ENCODE measurements around the gene VDAC2. TPM values are rescaled to one million over a fixed set of nuclear protein-coding genes. Genes with fewer than 3 reads are reported as not detected.
A peak's percentile ranks its signal among the peaks of the same experiment; 100 is the strongest.
"Not testable (repeated sequence)": the region's sequence is repeated elsewhere in the genome, so short reads cannot be mapped to it uniquely, and the experiment has no call there.

Gene VDAC2
- total and polyA plus RNA-seq, 4 donors, result 94.5 to 121 (median 102) TPM

DNA sequence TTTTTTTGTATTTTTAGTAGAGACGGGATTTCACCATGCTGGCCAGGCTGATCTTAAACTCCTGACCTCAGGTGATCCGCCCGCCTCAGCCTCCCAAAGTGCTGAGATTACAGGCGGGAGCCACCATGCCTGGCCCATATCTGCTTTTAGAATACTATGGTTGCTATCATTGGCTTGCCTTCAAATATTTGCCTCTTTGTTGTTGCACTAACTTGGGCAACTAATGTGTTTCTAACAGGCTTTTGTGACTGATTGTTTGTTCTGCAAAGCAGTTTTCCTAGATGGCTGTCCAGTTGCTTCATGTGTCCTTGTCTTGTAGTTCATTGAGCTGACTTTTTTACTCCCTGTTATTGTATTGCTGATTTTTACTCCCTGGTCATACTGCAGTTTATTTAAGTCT is 9.7 kb downstream of the VDAC2 start:
- no peak overlapping the region for H3K9ac ChIP-seq (ENCODE audit: insufficient read depth in 1 of 2, low read length in 2 of 2)
- peaks cover 40 to 47% (median 40%) of the 10 kb centered on the region in 4 donors for H3K36me3 ChIP-seq (ENCODE audit: control insufficient read depth in 4 of 4, insufficient read depth in 4 of 4, low read length in 4 of 4)
- TF ChIP-seq, protein P1, sequence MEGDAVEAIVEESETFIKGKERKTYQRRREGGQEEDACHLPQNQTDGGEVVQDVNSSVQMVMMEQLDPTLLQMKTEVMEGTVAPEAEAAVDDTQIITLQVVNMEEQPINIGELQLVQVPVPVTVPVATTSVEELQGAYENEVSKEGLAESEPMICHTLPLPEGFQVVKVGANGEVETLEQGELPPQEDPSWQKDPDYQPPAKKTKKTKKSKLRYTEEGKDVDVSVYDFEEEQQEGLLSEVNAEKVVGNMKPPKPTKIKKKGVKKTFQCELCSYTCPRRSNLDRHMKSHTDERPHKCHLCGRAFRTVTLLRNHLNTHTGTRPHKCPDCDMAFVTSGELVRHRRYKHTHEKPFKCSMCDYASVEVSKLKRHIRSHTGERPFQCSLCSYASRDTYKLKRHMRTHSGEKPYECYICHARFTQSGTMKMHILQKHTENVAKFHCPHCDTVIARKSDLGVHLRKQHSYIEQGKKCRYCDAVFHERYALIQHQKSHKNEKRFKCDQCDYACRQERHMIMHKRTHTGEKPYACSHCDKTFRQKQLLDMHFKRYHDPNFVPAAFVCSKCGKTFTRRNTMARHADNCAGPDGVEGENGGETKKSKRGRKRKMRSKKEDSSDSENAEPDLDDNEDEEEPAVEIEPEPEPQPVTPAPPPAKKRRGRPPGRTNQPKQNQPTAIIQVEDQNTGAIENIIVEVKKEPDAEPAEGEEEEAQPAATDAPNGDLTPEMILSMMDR (IDR thresholded peaks at IDR 0.05; ENCODE audit: control extremely low read depth, extremely low read depth), result no peak
- ATAC-seq (ENCODE audit: insufficient read depth, low FRiP score) (no peak), DNase-seq (no peak)
- H3K27ac ChIP-seq (ENCODE audit: low read depth in 1 of 2, low read length in 1 of 2), result no peak overlapping the region
- no peaks in the 10 kb centered on the region for H3K27me3 ChIP-seq (ENCODE audit: control insufficient read depth in 3 of 3, insufficient read depth in 3 of 3, low read length in 2 of 3)
- 90 to 95% methylated on average over 4 of the region's 4 CpGs for WGBS, 2 donors
- no peak overlapping the region for H3K4me3 ChIP-seq
- H3K4me1 ChIP-seq (ENCODE audit: control insufficient read depth in 5 of 5, insufficient read depth in 5 of 5, low read length in 5 of 5), result peaks cover 0 to 31% (median 17%) of the 10 kb centered on the region in 5 donors
- no peaks in the 10 kb centered on the region for H3K9me3 ChIP-seq (ENCODE audit: control insufficient read depth in 4 of 4, insufficient read depth in 3 of 4, low read length in 3 of 4)

DNA sequence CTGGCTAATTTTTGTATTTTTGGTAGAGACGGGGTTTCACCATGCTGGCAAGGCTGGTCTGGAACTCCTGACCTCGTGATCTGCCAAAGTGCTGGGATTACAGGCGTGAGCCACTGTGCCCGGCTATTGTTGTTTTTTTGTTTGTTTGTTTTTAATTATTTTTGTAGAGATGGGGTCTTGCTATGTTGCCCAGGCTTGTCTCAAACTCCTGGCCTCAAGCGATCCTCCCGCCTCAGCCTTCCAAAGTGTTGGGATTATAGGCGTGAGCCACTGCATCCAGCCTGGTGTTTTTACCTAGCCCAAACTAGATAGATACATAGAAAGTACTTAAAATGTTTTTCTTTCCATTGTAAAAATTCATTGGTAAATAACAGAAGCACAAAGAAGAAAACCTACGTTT is 10.9 kb downstream of the VDAC2 start:
- H3K9ac ChIP-seq (ENCODE audit: insufficient read depth in 1 of 2, low read length in 2 of 2); ATAC-seq (ENCODE audit: insufficient read depth, low FRiP score); H3K27me3 ChIP-seq (ENCODE audit: control insufficient read depth in 3 of 3, insufficient read depth in 3 of 3, low read length in 2 of 3); DNase-seq; H3K9me3 ChIP-seq (ENCODE audit: control insufficient read depth in 4 of 4, insufficient read depth in 3 of 4, low read length in 3 of 4); H3K27ac ChIP-seq (ENCODE audit: low read depth in 1 of 2, low read length in 1 of 2); H3K4me3 ChIP-seq: not testable (repeated sequence)
- Histone ChIP-seq H3K4me1 (ENCODE audit: control insufficient read depth in 5 of 5, insufficient read depth in 5 of 5, low read length in 5 of 5) (peaks cover 2 to 34% (median 29%) of the 10 kb centered on the region in 5 donors), H3K36me3 (ENCODE audit: control insufficient read depth in 4 of 4, insufficient read depth in 4 of 4, low read length in 4 of 4) (peaks cover 34 to 43% (median 36%) of the 10 kb centered on the region in 4 donors)
- WGBS, 2 donors, result 96 to 97% methylated on average over 8 of the region's 8 CpGs

DNA sequence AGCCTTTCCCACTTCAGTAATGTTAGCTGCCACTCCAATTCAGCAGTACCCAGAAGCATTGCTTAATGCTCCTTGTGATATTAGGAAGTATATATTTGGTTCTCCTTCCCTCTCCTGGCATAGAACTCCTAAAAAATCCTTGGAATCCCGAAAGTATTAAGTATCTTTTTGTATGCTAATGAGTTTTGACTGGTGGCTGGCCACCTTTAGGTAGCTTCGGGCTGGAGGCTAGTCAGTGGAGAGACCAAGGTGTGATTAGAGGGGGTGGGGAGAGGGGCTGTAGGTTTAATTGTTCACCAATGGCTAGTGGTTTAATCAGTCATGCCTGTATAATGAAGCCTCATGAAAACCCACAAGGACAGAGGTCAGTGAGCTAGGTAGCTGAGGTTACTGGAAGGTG is 12.9 kb downstream of the VDAC2 start:
- H3K36me3 ChIP-seq (ENCODE audit: control insufficient read depth in 4 of 4, insufficient read depth in 4 of 4, low read length in 4 of 4), result peaks cover 24 to 36% (median 31%) of the 10 kb centered on the region in 4 donors
- no peaks in the 10 kb centered on the region for H3K27me3 ChIP-seq (ENCODE audit: control insufficient read depth in 3 of 3, insufficient read depth in 3 of 3, low read length in 2 of 3)
- DNase-seq (no peak), ATAC-seq (ENCODE audit: insufficient read depth, low FRiP score) (no peak)
- TF ChIP-seq, protein P1 (IDR thresholded peaks at IDR 0.05; ENCODE audit: control extremely low read depth, extremely low read depth), result no peak
- WGBS, 2 donors, result 70 to 85% methylated on average over 2 of the region's 2 CpGs
- H3K4me1 ChIP-seq (ENCODE audit: control insufficient read depth in 5 of 5, insufficient read depth in 5 of 5, low read length in 5 of 5), result peaks cover 7 to 41% (median 36%) of the 10 kb centered on the region in 5 donors
- no peak overlapping the region for H3K9ac ChIP-seq (ENCODE audit: insufficient read depth in 1 of 2, low read length in 2 of 2)
- no peaks in the 10 kb centered on the region for H3K9me3 ChIP-seq (ENCODE audit: control insufficient read depth in 4 of 4, insufficient read depth in 3 of 4, low read length in 3 of 4)
- no peak overlapping the region for H3K4me3 ChIP-seq
- H3K27ac ChIP-seq (ENCODE audit: low read depth in 1 of 2, low read length in 1 of 2), result peak overlapping the region in 1 of 2 donors; percentile 67

DNA sequence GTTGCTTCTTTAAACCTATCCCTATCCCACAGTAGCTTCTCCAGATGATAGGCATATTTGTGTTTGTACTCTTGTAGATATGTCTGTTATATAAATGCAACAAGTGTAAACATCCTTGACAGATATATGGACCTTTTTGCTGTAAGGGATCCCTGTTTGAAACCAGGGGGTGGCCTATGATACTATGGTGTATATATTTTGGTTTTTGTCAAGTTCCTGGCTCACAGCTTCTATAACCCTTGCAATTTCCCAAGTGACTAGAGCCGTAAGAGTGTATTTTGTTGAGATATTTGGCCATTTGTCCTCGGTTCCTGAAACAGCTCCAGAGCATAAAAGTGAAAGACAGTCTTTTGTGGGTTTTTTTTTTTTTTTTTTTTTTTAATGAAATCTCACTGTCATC is 15.5 kb downstream of the VDAC2 start:
- TF ChIP-seq, protein P1 (IDR thresholded peaks at IDR 0.05; ENCODE audit: control extremely low read depth, extremely low read depth), result no peak
- H3K4me1 ChIP-seq (ENCODE audit: control insufficient read depth in 5 of 5, insufficient read depth in 5 of 5, low read length in 5 of 5), result peaks cover 7 to 41% (median 36%) of the 10 kb centered on the region in 5 donors
- H3K9me3 ChIP-seq (ENCODE audit: control insufficient read depth in 4 of 4, insufficient read depth in 3 of 4, low read length in 3 of 4), result no peaks in the 10 kb centered on the region
- no peaks in the 10 kb centered on the region for H3K27me3 ChIP-seq (ENCODE audit: control insufficient read depth in 3 of 3, insufficient read depth in 3 of 3, low read length in 2 of 3)
- H3K36me3 ChIP-seq (ENCODE audit: control insufficient read depth in 4 of 4, insufficient read depth in 4 of 4, low read length in 4 of 4), result peaks cover 23 to 29% (median 25%) of the 10 kb centered on the region in 4 donors
- peak overlapping the region; percentile 75 to 76 for H3K27ac ChIP-seq (ENCODE audit: low read depth in 1 of 2, low read length in 1 of 2)
- H3K4me3 ChIP-seq, result no peak overlapping the region
- peak overlapping the region in 1 of 2 donors; percentile 52 for H3K9ac ChIP-seq (ENCODE audit: insufficient read depth in 1 of 2, low read length in 2 of 2)
- DNase-seq, result peak in 2 of 3 donors; percentile 22 to 28
- ATAC-seq (ENCODE audit: insufficient read depth, low FRiP score), result no peak
- 54 to 68% methylated on average over 2 of the region's 2 CpGs for WGBS, 2 donors
